Renal pelvis (tissue), 4 donors: ENCODE measurements around the gene NOL9. TPM values are rescaled to one million over a fixed set of nuclear protein-coding genes. Genes with fewer than 3 reads are reported as not detected.

Experiments used
- DNase-seq: peaks from one replicate; pipeline ENCODE4 v3.0.0-alpha.2; 2013
- polyA plus RNA-seq, 3 donors: library from polyadenylated mRNA; unstranded; fragments of 120-200 nt; gene quantifications; one replicate each; pipeline ENCODE4 v1.2.1, GENCODE V29; 2013; ENCODE audit not compliant: insufficient read length in 3 of 3

NOL9 gene
- polyA plus RNA-seq, 3 donors, result 13.9 to 25.2 (median 23.4) TPM

GRCh38 chr1:6471970-6472368, 82.3 kb downstream of the NOL9 start:
- DNase-seq, result no peak

Other genes starting within 250 kb of the NOL9 start
- gene ACOT7, start 160.7 kb downstream of the NOL9 start, polyA plus RNA-seq, result 10 to 100 TPM; 32.8 to 39.4 (median 36.8) TPM
- gene HES2, start 134.6 kb downstream of the NOL9 start, polyA plus RNA-seq, result under 1 TPM; 0.33 to 0.46 (median 0.40) TPM
- gene ESPN, start 129.7 kb downstream of the NOL9 start, polyA plus RNA-seq, result 10 to 100 TPM; 19.6 to 21.5 (median 21.5) TPM
- gene TNFRSF25, start 88.3 kb downstream of the NOL9 start, polyA plus RNA-seq, result 10 to 100 TPM; 14.0 to 22.5 (median 20.2) TPM
- gene PLEKHG5, start 62.8 kb downstream of the NOL9 start, polyA plus RNA-seq, result 10 to 100 TPM; 16.3 to 25.1 (median 19.6) TPM
- gene TAS1R1, start 794 bp upstream of the NOL9 start, polyA plus RNA-seq, result under 1 TPM; 0.09 to 0.21 (median 0.19) TPM
- 10 to 100 TPM; 35.0 to 46.0 (median 43.0) TPM for gene ZBTB48, start 25.5 kb upstream of the NOL9 start, polyA plus RNA-seq
- gene KLHL21, start 48.4 kb upstream of the NOL9 start, polyA plus RNA-seq, result 10 to 100 TPM; 16.3 to 17.8 (median 17.6) TPM
- 10 to 100 TPM; 24.7 to 28.2 (median 26.3) TPM for gene PHF13, start 59.2 kb upstream of the NOL9 start, polyA plus RNA-seq
- 10 to 100 TPM; 21.0 to 23.8 (median 23.4) TPM for gene THAP3, start 70.4 kb upstream of the NOL9 start, polyA plus RNA-seq
- gene DNAJC11, start 147.3 kb upstream of the NOL9 start, polyA plus RNA-seq, result 10 to 100 TPM; 57.3 to 79.4 (median 78.4) TPM
- gene CAMTA1, start 230.9 kb upstream of the NOL9 start, polyA plus RNA-seq, result 10 to 100 TPM; 72.3 to 83.1 (median 76.0) TPM